NCI-H1694 treated with DMSO at 0.1 percent for 48 hours (cell line): ENCODE measurements around the gene SET.

Experiments used
- DNase-seq: peaks from one replicate; lab custom pipeline; 2025; lab: John Stamatoyannopoulos, UW

The SET gene

GRCh38 chr9:128712451-128713410 is 23.7 kb downstream of the SET start:
- no peak for DNase-seq

- DNase-seq: no peak
Observed at GRCh38 chr9:128713411-128713780, 24.4 kb downstream of the SET start.

- no peak for DNase-seq
Observed at GRCh38 chr9:128713941-128714573, 25.0 kb downstream of the SET start.

GRCh38 chr9:128714586-128715435 is 25.8 kb downstream of the SET start:
- no peak for DNase-seq

- DNase-seq: no peak
Observed at GRCh38 chr9:128715436-128715750, 26.4 kb downstream of the SET start.

- no peak for DNase-seq
Observed at GRCh38 chr9:128716581-128717254, 27.7 kb downstream of the SET start.

GRCh38 chr9:128718047-128718446 is 29.0 kb downstream of the SET start:
- no peak for DNase-seq

- no peak for DNase-seq
Observed at GRCh38 chr9:128718475-128718874, 29.5 kb downstream of the SET start.

GRCh38 chr9:128719919-128720605 is 31.0 kb downstream of the SET start:
- DNase-seq: no peak

- no peak for DNase-seq
Observed at GRCh38 chr9:128720841-128721486, 31.9 kb downstream of the SET start.

GRCh38 chr9:128721487-128722010 is 32.5 kb downstream of the SET start:
- DNase-seq: no peak

GRCh38 chr9:128722380-128723351 is 33.6 kb downstream of the SET start:
- no peak for DNase-seq

GRCh38 chr9:128723352-128723865 is 34.4 kb downstream of the SET start:
- DNase-seq: no peak

GRCh38 chr9:128723866-128724743 is 35.1 kb downstream of the SET start, which contains the start of gene ZDHHC12:
Gene ZDHHC12 (minus strand): TSS chr9:128724127. CDS start chr9:128724093, 34 bp downstream.
- peak; percentile 94 for DNase-seq

- peak; percentile 94 for DNase-seq
Observed at GRCh38 chr9:128724744-128725211, 35.8 kb downstream of the SET start.

GRCh38 chr9:128727640-128728248 is 38.7 kb downstream of the SET start:
- no peak for DNase-seq

GRCh38 chr9:128728298-128728697 is 39.3 kb downstream of the SET start:
- peak; percentile 29 for DNase-seq
